Fibroblast of peridontal ligament (primary cell): Measurements from ENCODE around the gene HELLS.
"Not testable (repeated sequence)": the region's sequence is repeated elsewhere in the genome, so short reads cannot be mapped to it uniquely, and the experiment has no call there.

ENCODE experiments used
- DNase-seq: peaks from one replicate; pipeline ENCODE4 v3.0.0-alpha.2; 2010; ENCODE audit errors: extremely low read depth

Gene HELLS

GRCh38 chr10:94545391-94546048 is at the start of gene HELLS:
Gene HELLS, plus strand, starts transcription at chr10:94545788. Its CDS starts 134 bp downstream, at chr10:94545922.
- peak; percentile 87 for DNase-seq

GRCh38 chr10:94496010-94496409 is 49.6 kb upstream of the HELLS start:
- DNase-seq: peak; percentile 32

- DNase-seq: no peak
Observed at GRCh38 chr10:94496646-94497045, 48.9 kb upstream of the HELLS start.

- peak; percentile 15 for DNase-seq
Observed at GRCh38 chr10:94500063-94500462, 45.5 kb upstream of the HELLS start.

GRCh38 chr10:94521276-94522250 is 24.0 kb upstream of the HELLS start:
- no peak for DNase-seq

- peak; percentile 93 for DNase-seq
Observed at GRCh38 chr10:94524146-94524545, 21.4 kb upstream of the HELLS start.

GRCh38 chr10:94524711-94525110 is 20.9 kb upstream of the HELLS start:
- no peak for DNase-seq

- DNase-seq: not testable (repeated sequence)
Observed at GRCh38 chr10:94531550-94531949, 14.0 kb upstream of the HELLS start.

GRCh38 chr10:94533027-94533426 is 12.6 kb upstream of the HELLS start:
- DNase-seq: no peak

GRCh38 chr10:94542282-94542681 is 3.3 kb upstream of the HELLS start:
- not testable (repeated sequence) for DNase-seq

GRCh38 chr10:94546049-94546900 is 687 bp downstream of the HELLS start:
- peak; percentile 26 for DNase-seq

- peak; percentile 47 for DNase-seq
Observed at GRCh38 chr10:94546901-94547185, 1.3 kb downstream of the HELLS start.

GRCh38 chr10:94549221-94549620 is 3.6 kb downstream of the HELLS start:
- DNase-seq: no peak

GRCh38 chr10:94567714-94568307 is 22.2 kb downstream of the HELLS start:
- not testable (repeated sequence) for DNase-seq

- DNase-seq: no peak
Observed at GRCh38 chr10:94571081-94571480, 25.5 kb downstream of the HELLS start.

GRCh38 chr10:94571528-94571927 is 25.9 kb downstream of the HELLS start:
- DNase-seq: peak; percentile 28

- no peak for DNase-seq
Observed at GRCh38 chr10:94578790-94579189, 33.2 kb downstream of the HELLS start.

- no peak for DNase-seq
Observed at GRCh38 chr10:94583124-94583523, 37.5 kb downstream of the HELLS start.

GRCh38 chr10:94591461-94592205 is 46.0 kb downstream of the HELLS start:
- DNase-seq: no peak

GRCh38 chr10:94602729-94603515 is 57.3 kb downstream of the HELLS start:
- DNase-seq: no peak
